Neural cell (in vitro differentiated cells): Measurements from ENCODE around the gene TACC2. TPM values are rescaled to one million over a fixed set of nuclear protein-coding genes. Genes with fewer than 3 reads are reported as not detected.
"Not testable (repeated sequence)": the region's sequence is repeated elsewhere in the genome, so short reads cannot be mapped to it uniquely, and the experiment has no call there.

Experiments used
- H2AFZ ChIP-seq: fragments of 200-600, 300-800 bp; sonication (generic), shearing (Covaris generic); 2 replicates; pipeline ENCODE4 v1.6.0; 2014; ENCODE audit warnings: low read depth, mild to moderate bottlenecking, antibody characterized with exemption, low read length, moderate library complexity
- H3F3A ChIP-seq: fragments of 200-600 bp; shearing (Covaris generic); 2 replicates; pipeline ENCODE4 v1.6.1; 2016; ENCODE audit warnings: mild to moderate bottlenecking, moderate library complexity, mixed read lengths, antibody characterized with exemption, low read length; ENCODE audit not compliant: insufficient read depth, poor library complexity, severe bottlenecking
- H3K27ac ChIP-seq: fragments of 200-600, 300-800 bp; sonication (generic), shearing (Covaris generic); 2 replicates; pipeline ENCODE4 v1.5.1; 2014; ENCODE audit warnings: mild to moderate bottlenecking, low read length, moderate library complexity
- H3K27me3 ChIP-seq: fragments of 300-800, 200-600 bp; sonication (generic), shearing (Covaris generic); 2 replicates; pipeline ENCODE4 v1.6.0; 2014; ENCODE audit warnings: mild to moderate bottlenecking, low read depth, low read length, moderate library complexity; ENCODE audit not compliant: insufficient read depth
- H3K36me3 ChIP-seq: fragments of 300-800, 200-600 bp; sonication (generic), shearing (Covaris generic); 2 replicates; pipeline ENCODE4 v1.5.1; 2014; ENCODE audit warnings: mild to moderate bottlenecking, antibody characterized with exemption, low read length, moderate library complexity; ENCODE audit not compliant: insufficient read depth
- H3K4me2 ChIP-seq: fragments of 300-800, 200-600 bp; sonication (generic), shearing (Covaris generic); 2 replicates; pipeline ENCODE4 v1.6.0; 2014; ENCODE audit warnings: mild to moderate bottlenecking, low read length
- H3K4me3 ChIP-seq: fragments of 300-800, 200-600 bp; sonication (generic), shearing (Covaris generic); 2 replicates; pipeline ENCODE4 v1.5.1; 2014; ENCODE audit warnings: mild to moderate bottlenecking, low read length, moderate library complexity
- H3K79me2 ChIP-seq: fragments of 200-600 bp; shearing (Covaris generic); replicated peaks from 2 replicates; pipeline ENCODE4 v1.6.0; 2014; ENCODE audit warnings: mild to moderate bottlenecking, low read length, moderate library complexity; ENCODE audit not compliant: insufficient read depth
- H3K9ac ChIP-seq: fragments of 300-800, 200-600 bp; sonication (generic), shearing (Covaris generic); 2 replicates; pipeline ENCODE4 v1.6.1; 2016; ENCODE audit warnings: mild to moderate bottlenecking, low read length, mixed read lengths
- H3K9me2 ChIP-seq: fragments of 200-600 bp; shearing (Covaris generic); 2 replicates; pipeline ENCODE4 v1.6.1; 2016; ENCODE audit warnings: mild to moderate bottlenecking, low read length, mixed read lengths; ENCODE audit not compliant: insufficient read depth
- H3K9me3 ChIP-seq: fragments of 200-600, 300-800 bp; sonication (generic), shearing (Covaris generic); 2 replicates; pipeline ENCODE4 v1.6.1; 2016; ENCODE audit warnings: mild to moderate bottlenecking, mixed run types, low read length, moderate library complexity, mixed read lengths
- H4K20me1 ChIP-seq: fragments of 200-600 bp; shearing (Covaris generic); 2 replicates; pipeline ENCODE4 v1.6.1; 2016; ENCODE audit warnings: mild to moderate bottlenecking, mixed run types; ENCODE audit not compliant: insufficient read depth
- CTCF ChIP-seq: fragments of 450-650 bp; IDR thresholded peaks from 2 replicates; pipeline ENCODE4 v1.5.1; 2014; ENCODE audit warnings: antibody characterized with exemption, mild to moderate bottlenecking, moderate library complexity; ENCODE audit not compliant: poor library complexity, severe bottlenecking
- EP300 ChIP-seq: fragments of 450-650 bp; conservative IDR thresholded peaks from 2 replicates; pipeline ENCODE4 v1.6.1; 2014; ENCODE audit warnings: antibody characterized with exemption, mild to moderate bottlenecking, moderate library complexity; ENCODE audit not compliant: poor library complexity, severe bottlenecking
- EZH2 ChIP-seq: fragments of 200-600, 300-800 bp; shearing (Covaris generic), sonication (generic); IDR thresholded peaks from 2 replicates; pipeline ENCODE4 v1.6.1; 2014; ENCODE audit warnings: antibody characterized with exemption, low read length, borderline replicate concordance, mild to moderate bottlenecking; ENCODE audit not compliant: insufficient read depth, poor library complexity, severe bottlenecking
- MXI1 ChIP-seq: fragments of 450-650 bp; conservative IDR thresholded peaks from 2 replicates; pipeline ENCODE4 v1.6.1; 2014; ENCODE audit warnings: antibody characterized with exemption, mild to moderate bottlenecking; ENCODE audit not compliant: poor library complexity, severe bottlenecking
- POLR2AphosphoS5 ChIP-seq: IDR thresholded peaks from 2 replicates; pipeline ENCODE4 v1.6.1; 2012
- RAD21 ChIP-seq: fragments of 450-650 bp; conservative IDR thresholded peaks from 2 replicates; pipeline ENCODE4 v1.6.1; 2014; ENCODE audit warnings: antibody characterized with exemption, mild to moderate bottlenecking, moderate library complexity
- SMC3 ChIP-seq: fragments of 450-650 bp; conservative IDR thresholded peaks from 2 replicates; pipeline ENCODE4 v1.6.1; 2014; ENCODE audit warnings: antibody characterized with exemption, mild to moderate bottlenecking, moderate library complexity; ENCODE audit not compliant: poor library complexity
- TAF1 ChIP-seq: IDR thresholded peaks from 2 replicates; pipeline ENCODE4 v1.6.1; 2012; ENCODE audit warnings: low read depth
- polyA plus RNA-seq: library from polyadenylated mRNA; depleted of rRNA; stranded (reverse); fragments of >200 nt; gene quantifications from 2 replicates; pipeline ENCODE4 v1.2.3, GENCODE V29; 2014
- TF ChIP-seq, protein P1 (sequence below): IDR thresholded peaks from 2 replicates; pipeline ENCODE4 v1.6.1; 2012; ENCODE audit warnings: borderline replicate concordance

TACC2 gene
- polyA plus RNA-seq, 1 donor from 2014 or later, result 17.6 TPM

- Histone ChIP-seq H3K9me3 (no peaks in the 10 kb centered on the region), H3K79me2 (no peaks in the 10 kb centered on the region), H3K27ac (no peak overlapping the region), H3K4me3 (no peak overlapping the region), H3K9me2 (no peaks in the 10 kb centered on the region), H2AFZ (no peak overlapping the region), H3K36me3 (no peaks in the 10 kb centered on the region), H3K9ac (no peak overlapping the region), H3F3A (no peaks in the 10 kb centered on the region), H4K20me1 (no peaks in the 10 kb centered on the region), H3K27me3 (no peaks in the 10 kb centered on the region), H3K4me2 (no peak overlapping the region)
- TF ChIP-seq RAD21 (no peak), TAF1 (no peak), POLR2AphosphoS5 (no peak)
These were observed 74.1 kb downstream of the TACC2 start for GRCh38 chr10:122062831-122063674.

DNA sequence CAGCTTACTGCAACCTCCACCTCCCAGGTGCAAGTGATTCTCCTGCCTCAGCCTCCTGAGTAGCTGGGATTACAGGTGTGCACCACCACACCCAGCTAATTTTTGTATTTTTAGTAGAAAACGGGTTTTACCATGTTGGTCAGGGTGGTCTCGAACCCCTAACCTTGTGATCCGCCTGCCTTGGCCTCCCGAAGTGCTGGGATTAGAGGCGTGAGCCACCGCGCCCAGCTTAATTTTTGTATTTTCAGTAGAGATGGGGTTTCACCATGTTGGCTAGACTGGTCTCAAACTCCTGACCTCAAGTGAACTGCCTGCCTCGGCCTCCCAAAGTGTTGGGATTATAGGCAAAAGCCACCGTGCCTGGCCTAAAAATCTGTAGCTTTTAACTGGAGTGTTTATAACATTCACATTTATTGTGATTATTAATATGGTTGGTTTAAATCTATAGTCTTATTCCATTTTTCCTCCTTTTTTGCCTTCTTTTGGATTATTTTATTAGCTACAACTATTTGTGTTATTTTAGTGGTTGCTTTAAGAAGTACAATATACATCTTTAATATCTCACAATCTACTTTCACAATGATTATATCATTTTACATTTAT is 77.5 kb downstream of the TACC2 start:
- not testable (repeated sequence) for H4K20me1 ChIP-seq, H3K79me2 ChIP-seq, H2AFZ ChIP-seq, H3K36me3 ChIP-seq, H3K9ac ChIP-seq, H3K4me2 ChIP-seq, H3K4me3 ChIP-seq, H3K27me3 ChIP-seq, H3K9me3 ChIP-seq, H3K9me2 ChIP-seq, H3K27ac ChIP-seq, H3F3A ChIP-seq

GRCh38 chr10:122068844-122069243 is 79.9 kb downstream of the TACC2 start:
- no peaks in the 10 kb centered on the region for H3K9me2 ChIP-seq
- no peaks in the 10 kb centered on the region for H3F3A ChIP-seq
- H3K27ac ChIP-seq, result no peak overlapping the region
- H3K79me2 ChIP-seq, result no peaks in the 10 kb centered on the region
- TF ChIP-seq EZH2 (no peak), SMC3 (no peak), POLR2AphosphoS5 (no peak), MXI1 (no peak), EP300 (no peak), TAF1 (no peak)
- H3K4me2 ChIP-seq, result no peak overlapping the region
- H3K36me3 ChIP-seq, result no peaks in the 10 kb centered on the region
- H3K27me3 ChIP-seq, result no peaks in the 10 kb centered on the region
- no peak overlapping the region for H2AFZ ChIP-seq
- no peaks in the 10 kb centered on the region for H3K9me3 ChIP-seq
- no peak overlapping the region for H3K4me3 ChIP-seq
- no peak overlapping the region for H3K9ac ChIP-seq
- no peaks in the 10 kb centered on the region for H4K20me1 ChIP-seq

GRCh38 chr10:122072491-122072890 is 83.5 kb downstream of the TACC2 start:
- Histone ChIP-seq H3K9me3 (no peaks in the 10 kb centered on the region), H3K36me3 (no peaks in the 10 kb centered on the region), H3K79me2 (no peaks in the 10 kb centered on the region), H2AFZ (no peak overlapping the region), H3K27ac (no peak overlapping the region), H3K27me3 (no peaks in the 10 kb centered on the region), H3K4me3 (no peak overlapping the region), H3K4me2 (no peak overlapping the region), H3F3A (no peaks in the 10 kb centered on the region), H3K9ac (no peak overlapping the region), H3K9me2 (no peaks in the 10 kb centered on the region), H4K20me1 (no peaks in the 10 kb centered on the region)
- TF ChIP-seq CTCF (no peak), EP300 (peak; percentile 15)
- TF ChIP-seq, protein P1, sequence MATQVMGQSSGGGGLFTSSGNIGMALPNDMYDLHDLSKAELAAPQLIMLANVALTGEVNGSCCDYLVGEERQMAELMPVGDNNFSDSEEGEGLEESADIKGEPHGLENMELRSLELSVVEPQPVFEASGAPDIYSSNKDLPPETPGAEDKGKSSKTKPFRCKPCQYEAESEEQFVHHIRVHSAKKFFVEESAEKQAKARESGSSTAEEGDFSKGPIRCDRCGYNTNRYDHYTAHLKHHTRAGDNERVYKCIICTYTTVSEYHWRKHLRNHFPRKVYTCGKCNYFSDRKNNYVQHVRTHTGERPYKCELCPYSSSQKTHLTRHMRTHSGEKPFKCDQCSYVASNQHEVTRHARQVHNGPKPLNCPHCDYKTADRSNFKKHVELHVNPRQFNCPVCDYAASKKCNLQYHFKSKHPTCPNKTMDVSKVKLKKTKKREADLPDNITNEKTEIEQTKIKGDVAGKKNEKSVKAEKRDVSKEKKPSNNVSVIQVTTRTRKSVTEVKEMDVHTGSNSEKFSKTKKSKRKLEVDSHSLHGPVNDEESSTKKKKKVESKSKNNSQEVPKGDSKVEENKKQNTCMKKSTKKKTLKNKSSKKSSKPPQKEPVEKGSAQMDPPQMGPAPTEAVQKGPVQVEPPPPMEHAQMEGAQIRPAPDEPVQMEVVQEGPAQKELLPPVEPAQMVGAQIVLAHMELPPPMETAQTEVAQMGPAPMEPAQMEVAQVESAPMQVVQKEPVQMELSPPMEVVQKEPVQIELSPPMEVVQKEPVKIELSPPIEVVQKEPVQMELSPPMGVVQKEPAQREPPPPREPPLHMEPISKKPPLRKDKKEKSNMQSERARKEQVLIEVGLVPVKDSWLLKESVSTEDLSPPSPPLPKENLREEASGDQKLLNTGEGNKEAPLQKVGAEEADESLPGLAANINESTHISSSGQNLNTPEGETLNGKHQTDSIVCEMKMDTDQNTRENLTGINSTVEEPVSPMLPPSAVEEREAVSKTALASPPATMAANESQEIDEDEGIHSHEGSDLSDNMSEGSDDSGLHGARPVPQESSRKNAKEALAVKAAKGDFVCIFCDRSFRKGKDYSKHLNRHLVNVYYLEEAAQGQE, result peak; percentile 22
